Stomach (tissue), 9 donors: Measurements from ENCODE around the gene S100A2. TPM values are rescaled to one million over a fixed set of nuclear protein-coding genes. Genes with fewer than 3 reads are reported as not detected.
"Not testable (repeated sequence)": the region's sequence is repeated elsewhere in the genome, so short reads cannot be mapped to it uniquely, and the experiment has no call there.

Source experiments
- DNase-seq, 2 donors: peaks; one replicate each; pipeline versions ENCODE4 v3.0.0 to v3.0.0-alpha.2; 2013 to 2019
- H3K27ac ChIP-seq, 5 donors: fragments of 200-600 bp in 4 of 5; sonication (generic) in 4 of 5; one replicate each; pipeline ENCODE4 v1.5.1; 2013 to 2019; ENCODE audit warnings: mild to moderate bottlenecking in 1 of 5, moderate library complexity in 1 of 5
- H3K27me3 ChIP-seq, 3 donors: fragments of 200-600 bp; sonication (generic); one replicate each; pipeline ENCODE4 v1.5.1; 2017 to 2019; ENCODE audit warnings: mixed run types in 1 of 3
- H3K36me3 ChIP-seq, 4 donors: fragments of 200-600 bp; sonication (generic); 1 replicate in 3 of 4; 2 replicates in 1 of 4; pipeline ENCODE4 v1.5.1; 2016 to 2019
- H3K4me1 ChIP-seq, 4 donors: fragments of 200-600 bp; sonication (generic); one replicate each; pipeline ENCODE4 v1.5.1; 2016 to 2019
- H3K4me3 ChIP-seq, 4 donors: fragments of 200-600 bp; sonication (generic) in 3 of 4; one replicate each; pipeline ENCODE4 v1.5.1; 2016 to 2019; ENCODE audit warnings: mild to moderate bottlenecking in 1 of 4
- H3K9me3 ChIP-seq, 4 donors: fragments of 200-600 bp; sonication (generic); one replicate each; pipeline ENCODE4 v1.5.1; 2016 to 2019
- EP300 ChIP-seq: sonication (generic); formaldehyde crosslinking; IDR thresholded peaks from one replicate; pipeline ENCODE4 v1.6.1; 2017; ENCODE audit warnings: antibody characterized with exemption
- POLR2A ChIP-seq, 4 donors: fragments of 450-650 bp; IDR thresholded peaks; one replicate each; pipeline ENCODE4 v1.6.1; 2016; ENCODE audit warnings: antibody characterized with exemption in 4 of 4, control low read depth in 2 of 4, mild to moderate bottlenecking in 1 of 4, moderate library complexity in 1 of 4
- POLR2AphosphoS5 ChIP-seq, 3 donors: sonication (generic); formaldehyde crosslinking; IDR thresholded peaks; one replicate each; pipeline ENCODE4 v1.6.1; 2016; ENCODE audit warnings: antibody characterized with exemption in 3 of 3
- WGBS, 5 donors: extraction: QIAGEN DNeasy Blood & Tissue Kit in 3 of 5; methylation state at CpG; one replicate each; pipeline versions ENCODE4 v1.1.5 to v1.1.7; 2013 to 2018; 5-methylcytosine and 5-hydroxymethylcytosine counted together
- intact Hi-C: fragments of 100-400 bp; cut with DNase I; formaldehyde crosslinking; loops from one replicate; pipeline ENCODE4 v1.15.1; 2023; ENCODE audit warnings: low total_unique reads
- polyA plus RNA-seq, 3 donors: library from polyadenylated mRNA; stranded (reverse); fragments of 200-250 nt; gene quantifications; one replicate each; pipeline ENCODE4 v1.2.3, GENCODE V29; 2013
- total RNA-seq, 5 donors: library from RNA; depleted of rRNA; stranded (reverse); fragments of >200 nt; gene quantifications; one replicate each; pipeline versions ENCODE4 v1.1.0 to v1.2.3, GENCODE V29; 2014 to 2016
- TF ChIP-seq, protein P1 (sequence below), 7 experiments: fragments of 450-650 bp in 4 of 7; fragments of 200-600 bp in 3 of 7; sonication (generic) in 3 of 7; IDR thresholded peaks; one replicate each; pipeline ENCODE4 v1.5.1; 2016 to 2019; ENCODE audit warnings: antibody characterized with exemption in 7 of 7, control low read depth in 2 of 7, mild to moderate bottlenecking in 1 of 7
- donor health status: healthy with polysubstance abuse.
- donor health status: Bipolar disorder and iron deficiency.
- donor health status: healthy.

The S100A2 gene
- total and polyA plus RNA-seq, 8 donors: 2.2 to 1,809 (median 8.3) TPM; not detected in 3

DNA sequence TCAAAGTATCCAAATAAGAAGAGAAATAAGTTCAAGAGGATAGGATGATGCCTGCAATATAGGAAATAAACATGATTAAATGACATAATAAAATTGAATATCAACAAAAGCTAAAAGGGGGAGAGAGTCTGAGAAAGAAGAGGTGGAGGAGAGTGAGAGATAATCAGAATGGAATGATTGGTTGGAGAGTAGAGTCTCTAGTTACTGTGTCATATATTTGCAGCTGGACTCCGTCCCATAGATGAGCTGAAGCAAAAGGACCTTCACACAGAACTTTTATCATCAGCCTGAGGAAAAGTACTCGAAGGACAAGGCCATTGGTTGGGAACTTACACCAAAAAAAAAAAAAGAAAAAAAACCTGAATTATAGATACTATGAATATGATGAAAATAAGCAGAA, 22.8 kb upstream of the S100A2 start:
- TF ChIP-seq POLR2AphosphoS5 (IDR thresholded peaks at IDR 0.05): no peak
- TF ChIP-seq, protein P1, sequence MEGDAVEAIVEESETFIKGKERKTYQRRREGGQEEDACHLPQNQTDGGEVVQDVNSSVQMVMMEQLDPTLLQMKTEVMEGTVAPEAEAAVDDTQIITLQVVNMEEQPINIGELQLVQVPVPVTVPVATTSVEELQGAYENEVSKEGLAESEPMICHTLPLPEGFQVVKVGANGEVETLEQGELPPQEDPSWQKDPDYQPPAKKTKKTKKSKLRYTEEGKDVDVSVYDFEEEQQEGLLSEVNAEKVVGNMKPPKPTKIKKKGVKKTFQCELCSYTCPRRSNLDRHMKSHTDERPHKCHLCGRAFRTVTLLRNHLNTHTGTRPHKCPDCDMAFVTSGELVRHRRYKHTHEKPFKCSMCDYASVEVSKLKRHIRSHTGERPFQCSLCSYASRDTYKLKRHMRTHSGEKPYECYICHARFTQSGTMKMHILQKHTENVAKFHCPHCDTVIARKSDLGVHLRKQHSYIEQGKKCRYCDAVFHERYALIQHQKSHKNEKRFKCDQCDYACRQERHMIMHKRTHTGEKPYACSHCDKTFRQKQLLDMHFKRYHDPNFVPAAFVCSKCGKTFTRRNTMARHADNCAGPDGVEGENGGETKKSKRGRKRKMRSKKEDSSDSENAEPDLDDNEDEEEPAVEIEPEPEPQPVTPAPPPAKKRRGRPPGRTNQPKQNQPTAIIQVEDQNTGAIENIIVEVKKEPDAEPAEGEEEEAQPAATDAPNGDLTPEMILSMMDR (IDR thresholded peaks at IDR 0.05): no peak
- TF ChIP-seq EP300: no peak
- no peak for TF ChIP-seq POLR2A (IDR thresholded peaks at IDR 0.05)
- no peaks in the 10 kb centered on the region for H3K36me3 ChIP-seq
- H3K27me3 ChIP-seq: no peaks in the 10 kb centered on the region
- H3K9me3 ChIP-seq: no peaks in the 10 kb centered on the region
- no peak for DNase-seq
- no peak overlapping the region for H3K27ac ChIP-seq
- WGBS, 5 donors: 83 to 91% (median 89%) methylated on average over 2 of the region's 2 CpGs
- peaks cover 0 to 16% (median 4%) of the 10 kb centered on the region in 4 donors for H3K4me1 ChIP-seq
- no peak overlapping the region for H3K4me3 ChIP-seq
- intact Hi-C loops: no loop called here

DNA sequence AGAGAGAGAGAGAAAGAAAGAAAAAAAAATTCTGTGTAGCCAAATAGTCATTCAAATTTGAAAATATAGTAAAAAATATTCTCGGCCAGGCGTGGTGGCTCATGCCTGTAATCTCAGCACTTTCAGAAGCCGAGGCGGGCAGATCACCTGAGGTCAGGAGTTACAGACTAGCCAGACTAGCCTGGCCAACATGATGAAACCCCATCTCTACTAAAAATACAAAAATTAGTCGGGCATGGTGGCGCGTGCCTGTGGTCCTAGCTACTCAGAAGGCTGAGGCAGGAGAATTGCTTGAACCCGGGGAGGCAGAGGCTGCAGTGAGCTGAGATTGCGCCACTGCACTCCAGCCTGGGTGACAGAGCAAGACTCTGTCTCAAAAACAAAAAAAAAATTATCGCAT, 22.4 kb upstream of the S100A2 start:
- WGBS, 5 donors: 91 to 96% (median 94%) methylated on average over 10 of the region's 10 CpGs
- H3K27ac ChIP-seq, H3K36me3 ChIP-seq, H3K27me3 ChIP-seq, H3K9me3 ChIP-seq, DNase-seq, H3K4me3 ChIP-seq, intact Hi-C loops: not testable (repeated sequence)
- H3K4me1 ChIP-seq: peaks cover 0 to 12% (median 2%) of the 10 kb centered on the region in 4 donors

DNA sequence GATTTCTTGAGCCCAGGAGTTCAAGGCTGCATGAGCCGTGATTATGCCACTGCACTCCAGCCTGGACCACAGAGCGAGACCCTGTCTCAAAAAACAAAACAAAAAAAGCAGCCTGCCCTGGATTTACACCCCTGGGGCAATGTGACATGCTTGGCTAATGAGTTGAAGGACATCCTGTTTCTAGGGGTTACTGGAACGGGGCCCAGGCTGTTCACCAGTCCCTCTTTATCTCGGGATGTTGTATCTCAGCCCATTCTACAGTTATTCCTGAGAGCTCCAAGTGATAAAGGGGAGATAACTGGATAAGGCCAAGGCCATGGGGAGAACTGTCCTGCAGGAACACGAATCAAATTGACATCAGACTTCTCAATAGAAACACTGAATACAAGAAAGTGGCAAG, 21.7 kb upstream of the S100A2 start:
- no peak for DNase-seq
- H3K9me3 ChIP-seq: no peaks in the 10 kb centered on the region
- H3K4me3 ChIP-seq: no peak overlapping the region
- H3K27me3 ChIP-seq: no peaks in the 10 kb centered on the region
- H3K36me3 ChIP-seq: no peaks in the 10 kb centered on the region
- TF ChIP-seq POLR2A (IDR thresholded peaks at IDR 0.05): no peak
- no peak for TF ChIP-seq EP300
- no peak for TF ChIP-seq POLR2AphosphoS5 (IDR thresholded peaks at IDR 0.05)
- TF ChIP-seq, protein P1 (IDR thresholded peaks at IDR 0.05): no peak
- intact Hi-C loops: no loop called here
- no peak overlapping the region for H3K27ac ChIP-seq
- WGBS, 5 donors: 48 to 53% (median 51%) methylated on average over 5 of the region's 5 CpGs
- peaks cover 0 to 5% (median 0%) of the 10 kb centered on the region in 4 donors for H3K4me1 ChIP-seq

DNA sequence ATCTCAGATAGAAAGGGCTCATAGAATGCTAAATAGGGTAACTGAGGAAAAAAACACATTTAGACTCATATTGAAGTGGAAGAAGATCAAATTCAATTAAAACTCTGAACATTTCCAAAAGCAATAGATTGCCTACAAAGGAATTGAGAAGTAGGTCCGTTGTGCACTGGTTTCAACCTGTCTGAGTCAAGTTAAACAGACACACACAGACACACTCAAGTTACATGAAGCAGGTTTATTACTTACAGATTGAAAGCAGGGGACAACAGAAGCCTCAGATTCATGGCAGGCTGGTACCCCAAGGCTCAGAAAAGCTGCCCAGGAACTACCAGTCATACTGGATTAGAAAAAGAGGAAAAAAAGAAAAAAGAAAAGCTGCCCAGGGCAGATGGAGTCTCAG, 20.7 kb upstream of the S100A2 start:
- intact Hi-C loops: no loop called here
- Histone ChIP-seq H3K27me3 (no peaks in the 10 kb centered on the region), H3K4me3 (no peak overlapping the region), H3K27ac (no peak overlapping the region), H3K36me3 (no peaks in the 10 kb centered on the region), H3K9me3 (no peaks in the 10 kb centered on the region), H3K4me1 (no peaks in the 10 kb centered on the region)
- TF ChIP-seq POLR2A (IDR thresholded peaks at IDR 0.05): no peak
- no peak for TF ChIP-seq POLR2AphosphoS5 (IDR thresholded peaks at IDR 0.05)
- no peak for TF ChIP-seq EP300
- TF ChIP-seq, protein P1 (IDR thresholded peaks at IDR 0.05): no peak
- DNase-seq: no peak
- 29 to 58% (median 45%) methylated on average over 1 of the region's 1 CpG for WGBS, 5 donors

DNA sequence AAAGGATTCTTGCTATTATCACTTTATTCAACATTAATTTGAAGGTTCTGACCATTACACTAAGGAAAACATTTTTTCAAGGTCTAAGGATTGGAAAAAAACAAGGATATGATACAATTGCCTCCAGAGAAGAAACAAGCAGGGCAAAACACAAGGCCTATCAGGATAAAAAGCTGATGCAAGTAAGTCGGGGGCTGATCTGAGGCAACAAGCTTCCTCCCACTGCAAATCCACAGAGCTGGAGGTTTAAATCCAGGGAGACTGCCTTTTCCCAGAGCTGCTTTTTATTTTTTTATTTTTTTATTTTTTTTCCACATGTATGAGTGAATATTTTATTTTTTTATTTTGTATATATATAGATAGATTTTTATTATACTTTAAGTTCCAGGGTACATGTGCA, 19.4 kb upstream of the S100A2 start:
- Histone ChIP-seq H3K4me1 (no peaks in the 10 kb centered on the region), H3K36me3 (no peaks in the 10 kb centered on the region), H3K4me3 (no peak overlapping the region), H3K27ac (no peak overlapping the region), H3K27me3 (no peaks in the 10 kb centered on the region), H3K9me3 (no peaks in the 10 kb centered on the region)
- intact Hi-C loops: no loop called here
- 84 to 97% (median 96%) methylated on average over 1 of the region's 1 CpG for WGBS, 5 donors
- TF ChIP-seq EP300 (no peak), POLR2A (IDR thresholded peaks at IDR 0.05) (no peak), POLR2AphosphoS5 (IDR thresholded peaks at IDR 0.05) (no peak)
- TF ChIP-seq, protein P1 (IDR thresholded peaks at IDR 0.05): no peak
- DNase-seq: no peak
